ENCODE results near the gene SENP2. TPM values are rescaled to one million over a fixed set of nuclear protein-coding genes. Genes with fewer than 3 reads are reported as not detected.

SENP2 gene
- total RNA-seq, 1 experiment from 2014 or later: 36.1 TPM

- no peaks in the 10 kb centered on the region for H3K9me3 ChIP-seq (ENCODE audit: control insufficient read depth in 1 of 2, insufficient read depth in 1 of 2, low read depth in 1 of 2, low read length in 2 of 2)
- H3K4me1 ChIP-seq (ENCODE audit: control insufficient read depth in 1 of 2, insufficient read depth in 2 of 2, low read length in 2 of 2): no peaks in the 10 kb centered on the region
- no peaks in the 10 kb centered on the region for H3K79me2 ChIP-seq (ENCODE audit: insufficient read depth, low read length)
- H3K36me3 ChIP-seq (ENCODE audit: control insufficient read depth in 1 of 2, insufficient read depth in 2 of 2, low read length in 2 of 2): peaks cover 4 to 27% of the 10 kb centered on the region in 2 experiments; a peak in 3 of 4 replicates
- ChIA-PET CTCF (no interaction called here), POLR2A (no interaction called here), RAD21 (ENCODE audit: low non-redundant PET in 1 of 2, low total read pairs in 2 of 2, uncharacterized antibody in 2 of 2, unreplicated experiment in 2 of 2) (no interaction called here)
- no peak overlapping the region for H2AFZ ChIP-seq (ENCODE audit: low read depth, low read length, poor library complexity, severe bottlenecking)
- TF ChIP-seq EZH2 (IDR thresholded peaks at IDR 0.05): no peak
- TF ChIP-seq FOSL1 (IDR thresholded peaks at IDR 0.05; ENCODE audit: low read depth): no peak
- TF ChIP-seq ZBTB33 (IDR thresholded peaks at IDR 0.05; ENCODE audit: extremely low read depth, insufficient replicate concordance, low read length): no peak
- no peak for TF ChIP-seq TCF7L2 (IDR thresholded peaks at IDR 0.05; ENCODE audit: borderline replicate concordance, extremely low read depth, insufficient read depth, insufficient read length)
- no peak for TF ChIP-seq RAD21 (IDR thresholded peaks at IDR 0.05; ENCODE audit: low read depth)
- no peak for TF ChIP-seq YY1 (IDR thresholded peaks at IDR 0.05; ENCODE audit: extremely low read depth, insufficient replicate concordance, low read depth, low read length)
- no peak for TF ChIP-seq SRF (IDR thresholded peaks at IDR 0.05; ENCODE audit: low read depth)
- TF ChIP-seq POLR2AphosphoS5 (IDR thresholded peaks at IDR 0.05; ENCODE audit: low read depth, low read length): no peak
- no peak for TF ChIP-seq JUND (IDR thresholded peaks at IDR 0.05)
- TF ChIP-seq CTCF (IDR thresholded peaks at IDR 0.05 in 2 of 3, conservative IDR thresholded peaks at IDR 0.05 in 1 of 3; ENCODE audit: borderline replicate concordance in 1 of 3, insufficient read depth in 1 of 3, low read depth in 2 of 3, low read length in 2 of 3): no peak
- no peak for TF ChIP-seq EGR1 (IDR thresholded peaks at IDR 0.05; ENCODE audit: low read depth)
- no peak for TF ChIP-seq ATF3 (IDR thresholded peaks at IDR 0.05)
- TF ChIP-seq ZFX (IDR thresholded peaks at IDR 0.05): no peak
- no peak for TF ChIP-seq ELF1 (IDR thresholded peaks at IDR 0.05; ENCODE audit: borderline replicate concordance, low read depth)
- TF ChIP-seq SIN3A (IDR thresholded peaks at IDR 0.05; ENCODE audit: low read depth): no peak
- TF ChIP-seq ZNF274 (IDR thresholded peaks at IDR 0.05; ENCODE audit: low read depth, low read length): no peak
- TF ChIP-seq POLR2A (IDR thresholded peaks at IDR 0.05; ENCODE audit: borderline replicate concordance, extremely low read depth, insufficient read depth, insufficient read length): no peak
- H3K27ac ChIP-seq (ENCODE audit: low read depth, low read length): no peak overlapping the region
- H3K9ac ChIP-seq (ENCODE audit: low read length): no peak overlapping the region
- no peaks in the 10 kb centered on the region for H3K27me3 ChIP-seq (ENCODE audit: insufficient read depth, low read length)
- H3K4me2 ChIP-seq (ENCODE audit: low read length): no peak overlapping the region
- no peak for ATAC-seq
- no peak for DNase-seq (ENCODE audit: low read depth, low spot score)
- H4K20me1 ChIP-seq (ENCODE audit: insufficient read depth): no peaks in the 10 kb centered on the region
- H3K4me3 ChIP-seq (replicated peaks in 1 of 2; ENCODE audit: low read depth in 1 of 2, low read length in 2 of 2): no peak overlapping the region
- no peaks in the 10 kb centered on the region for H3K9me2 ChIP-seq (ENCODE audit: insufficient read depth)
- intact Hi-C loops (cut with micrococcal nuclease): no loop called here
- no TSS peak for BruUV-seq (replicated peaks)
These were observed 26.9 kb downstream of the SENP2 start for GRCh38 chr3:185613016-185613415.
